ENCODE measurements around the gene DNAJC22. TPM values are rescaled to one million over a fixed set of nuclear protein-coding genes. Genes with fewer than 3 reads are reported as not detected.

DNAJC22 gene
- total and polyA plus RNA-seq, 9 of the 15 experiments (the other 6 are each of a cell fraction or from before 2014, with no cell fraction given): 0.10 to 1.2 (median 0.47) TPM

DNA sequence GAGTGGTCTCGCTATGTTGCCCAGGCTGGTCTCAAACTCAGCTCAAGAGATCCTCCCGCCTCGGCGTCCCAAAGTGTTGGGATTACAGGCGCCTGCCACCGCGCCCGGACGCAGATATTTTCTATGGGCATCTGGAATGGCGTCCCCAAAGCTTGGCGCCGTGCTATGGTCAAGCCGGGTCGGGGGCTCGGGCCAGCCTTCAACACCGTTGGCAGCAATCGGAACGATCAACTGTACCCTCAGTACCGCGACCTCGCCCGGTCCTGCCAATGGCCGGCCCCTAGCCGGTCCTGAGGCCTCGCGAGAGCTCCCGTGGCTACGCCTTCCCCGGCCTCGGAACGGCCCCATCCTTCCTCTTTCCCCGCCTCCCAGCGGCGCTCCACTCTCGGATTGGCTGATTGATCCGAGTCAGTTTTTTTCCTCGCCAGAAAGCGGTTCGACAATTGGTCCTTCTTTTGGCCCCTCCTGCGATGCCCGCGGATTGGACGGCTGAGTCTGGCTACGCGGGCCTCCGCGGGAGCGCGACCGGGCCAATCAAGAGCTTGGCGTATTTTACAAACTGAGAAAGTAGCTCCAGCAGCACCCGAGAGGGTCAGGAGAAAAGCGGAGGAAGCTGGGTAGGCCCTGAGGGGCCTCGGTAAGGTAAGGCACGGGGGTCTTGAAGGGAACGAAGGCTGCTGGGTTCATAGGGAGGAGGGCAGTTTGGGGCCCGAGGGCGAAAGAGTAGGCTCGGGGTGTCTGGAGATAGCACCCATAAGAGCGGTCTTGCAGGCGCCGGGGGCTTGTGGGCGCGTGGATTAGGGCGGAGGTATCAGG is 23.8 kb upstream of the DNAJC22 start, which contains the start of gene TROAP (continued):
- TF ChIP-seq, protein P1, sequence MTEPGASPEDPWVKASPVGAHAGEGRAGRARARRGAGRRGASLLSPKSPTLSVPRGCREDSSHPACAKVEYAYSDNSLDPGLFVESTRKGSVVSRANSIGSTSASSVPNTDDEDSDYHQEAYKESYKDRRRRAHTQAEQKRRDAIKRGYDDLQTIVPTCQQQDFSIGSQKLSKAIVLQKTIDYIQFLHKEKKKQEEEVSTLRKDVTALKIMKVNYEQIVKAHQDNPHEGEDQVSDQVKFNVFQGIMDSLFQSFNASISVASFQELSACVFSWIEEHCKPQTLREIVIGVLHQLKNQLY (CRISPR knock-in tag; conservative IDR thresholded peaks at IDR 0.05): no peak
- TF ChIP-seq ARHGAP35 (IDR thresholded peaks at IDR 0.05; ENCODE audit: partially characterized antibody) (no peak), ZNF436 (CRISPR knock-in tag; IDR thresholded peaks at IDR 0.05) (no peak), OTX1 (CRISPR knock-in tag; IDR thresholded peaks at IDR 0.05) (no peak), TAF15 (IDR thresholded peaks at IDR 0.05; ENCODE audit: low read depth, low read length) (no peak), SRF (CRISPR knock-in tag; IDR thresholded peaks at IDR 0.05) (0 out of 4 replicates have a peak, but pooled peaks of 1 of the 2 experiments have one; percentile 11), ZNF551 (CRISPR knock-in tag; IDR thresholded peaks at IDR 0.05) (no peak), ZNF77 (CRISPR knock-in tag; IDR thresholded peaks at IDR 0.05) (no peak), ZNF174 (CRISPR knock-in tag; IDR thresholded peaks at IDR 0.05) (no peak), DNMT1 (IDR thresholded peaks at IDR 0.05) (no peak), DMBX1 (CRISPR knock-in tag; IDR thresholded peaks at IDR 0.05; ENCODE audit: borderline replicate concordance) (no peak), BRF1 (IDR thresholded peaks at IDR 0.05; ENCODE audit: borderline replicate concordance, extremely low read depth, insufficient read length) (no peak), TEAD4 (IDR thresholded peaks at IDR 0.05; ENCODE audit: low read length) (no peak), TEAD4 (CRISPR knock-in tag; IDR thresholded peaks at IDR 0.05; ENCODE audit: borderline replicate concordance) (no peak), CTCF (IDR thresholded peaks at IDR 0.05 in 2 of 3, conservative IDR thresholded peaks at IDR 0.05 in 1 of 3; ENCODE audit: insufficient read depth in 2 of 3, low read depth in 1 of 3, low read length in 3 of 3) (no peak), FUS (optimal IDR thresholded peaks at IDR 0.05; ENCODE audit: low read depth, low read length) (no peak), TCF15 (CRISPR knock-in tag; IDR thresholded peaks at IDR 0.05) (no peak), ADNP (tag; IDR thresholded peaks at IDR 0.05) (no peak), POLR3G (IDR thresholded peaks at IDR 0.05; ENCODE audit: extremely low read depth, insufficient read length, insufficient replicate concordance) (no peak), KAT7 (CRISPR knock-in tag; IDR thresholded peaks at IDR 0.05; ENCODE audit: borderline replicate concordance) (no peak; the same call in 1 of the 2 replicates)
- TF ChIP-seq, protein P2, sequence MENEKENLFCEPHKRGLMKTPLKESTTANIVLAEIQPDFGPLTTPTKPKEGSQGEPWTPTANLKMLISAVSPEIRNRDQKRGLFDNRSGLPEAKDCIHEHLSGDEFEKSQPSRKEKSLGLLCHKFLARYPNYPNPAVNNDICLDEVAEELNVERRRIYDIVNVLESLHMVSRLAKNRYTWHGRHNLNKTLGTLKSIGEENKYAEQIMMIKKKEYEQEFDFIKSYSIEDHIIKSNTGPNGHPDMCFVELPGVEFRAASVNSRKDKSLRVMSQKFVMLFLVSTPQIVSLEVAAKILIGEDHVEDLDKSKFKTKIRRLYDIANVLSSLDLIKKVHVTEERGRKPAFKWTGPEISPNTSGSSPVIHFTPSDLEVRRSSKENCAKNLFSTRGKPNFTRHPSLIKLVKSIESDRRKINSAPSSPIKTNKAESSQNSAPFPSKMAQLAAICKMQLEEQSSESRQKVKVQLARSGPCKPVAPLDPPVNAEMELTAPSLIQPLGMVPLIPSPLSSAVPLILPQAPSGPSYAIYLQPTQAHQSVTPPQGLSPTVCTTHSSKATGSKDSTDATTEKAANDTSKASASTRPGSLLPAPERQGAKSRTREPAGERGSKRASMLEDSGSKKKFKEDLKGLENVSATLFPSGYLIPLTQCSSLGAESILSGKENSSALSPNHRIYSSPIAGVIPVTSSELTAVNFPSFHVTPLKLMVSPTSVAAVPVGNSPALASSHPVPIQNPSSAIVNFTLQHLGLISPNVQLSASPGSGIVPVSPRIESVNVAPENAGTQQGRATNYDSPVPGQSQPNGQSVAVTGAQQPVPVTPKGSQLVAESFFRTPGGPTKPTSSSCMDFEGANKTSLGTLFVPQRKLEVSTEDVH (IDR thresholded peaks at IDR 0.05; ENCODE audit: low read depth, partially characterized antibody): no peak
- TF ChIP-seq, protein P3, sequence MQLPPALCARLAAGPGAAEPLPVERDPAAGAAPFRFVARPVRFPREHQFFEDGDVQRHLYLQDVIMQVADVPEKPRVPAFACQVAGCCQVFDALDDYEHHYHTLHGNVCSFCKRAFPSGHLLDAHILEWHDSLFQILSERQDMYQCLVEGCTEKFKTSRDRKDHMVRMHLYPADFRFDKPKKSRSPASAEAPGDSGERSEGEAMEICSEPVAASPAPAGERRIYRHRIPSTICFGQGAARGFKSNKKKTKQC (CRISPR knock-in tag; IDR thresholded peaks at IDR 0.05): no peak; the same call in 1 of the 2 replicates
